GM21367 (cell line): ENCODE measurements around the gene FARP2.
"Not testable (repeated sequence)": the region's sequence is repeated elsewhere in the genome, so short reads cannot be mapped to it uniquely, and the experiment has no call there.

Experiments
- ATAC-seq: cut with Tn5 transposase; IDR thresholded peaks from one replicate; pipeline ENCODE4 v1.9.1; 2021; ENCODE audit not compliant: unreplicated experiment

FARP2 gene

GRCh38 chr2:241500016-241500415 is 143.9 kb downstream of the FARP2 start:
- ATAC-seq = no peak

DNA sequence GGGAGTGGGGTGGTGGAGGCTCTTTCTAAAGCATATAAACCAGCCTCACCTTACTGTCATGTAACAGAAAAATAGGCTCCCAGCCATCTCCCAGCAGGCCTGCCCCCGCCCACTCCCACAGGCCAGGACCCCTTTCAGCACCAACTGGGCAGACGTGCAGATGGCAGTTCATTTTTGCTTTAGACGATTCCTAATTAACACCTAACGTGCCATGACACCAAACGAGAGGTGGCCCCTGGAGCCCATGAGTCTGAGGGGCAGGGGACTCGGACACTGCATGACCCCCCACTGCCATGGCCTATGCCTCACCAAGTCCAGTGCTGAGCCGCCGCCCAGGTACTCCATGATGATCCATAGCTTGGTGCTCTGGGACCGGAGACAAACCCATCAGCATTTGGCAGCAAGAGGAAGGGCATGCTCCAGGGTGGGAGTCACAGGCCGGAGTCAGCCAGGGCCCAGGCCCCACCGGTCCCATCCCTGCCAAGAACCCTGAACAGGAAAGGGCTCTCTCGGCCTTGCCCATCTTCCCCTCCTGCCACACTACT is 144.4 kb downstream of the FARP2 start:
- ATAC-seq = no peak

- no peak for ATAC-seq
These were observed 145.0 kb downstream of the FARP2 start for GRCh38 chr2:241501099-241501541.

- no peak for ATAC-seq
These were observed 145.5 kb downstream of the FARP2 start for GRCh38 chr2:241501551-241501950.

GRCh38 chr2:241502281-241502680 is 146.2 kb downstream of the FARP2 start:
- ATAC-seq = no peak

DNA sequence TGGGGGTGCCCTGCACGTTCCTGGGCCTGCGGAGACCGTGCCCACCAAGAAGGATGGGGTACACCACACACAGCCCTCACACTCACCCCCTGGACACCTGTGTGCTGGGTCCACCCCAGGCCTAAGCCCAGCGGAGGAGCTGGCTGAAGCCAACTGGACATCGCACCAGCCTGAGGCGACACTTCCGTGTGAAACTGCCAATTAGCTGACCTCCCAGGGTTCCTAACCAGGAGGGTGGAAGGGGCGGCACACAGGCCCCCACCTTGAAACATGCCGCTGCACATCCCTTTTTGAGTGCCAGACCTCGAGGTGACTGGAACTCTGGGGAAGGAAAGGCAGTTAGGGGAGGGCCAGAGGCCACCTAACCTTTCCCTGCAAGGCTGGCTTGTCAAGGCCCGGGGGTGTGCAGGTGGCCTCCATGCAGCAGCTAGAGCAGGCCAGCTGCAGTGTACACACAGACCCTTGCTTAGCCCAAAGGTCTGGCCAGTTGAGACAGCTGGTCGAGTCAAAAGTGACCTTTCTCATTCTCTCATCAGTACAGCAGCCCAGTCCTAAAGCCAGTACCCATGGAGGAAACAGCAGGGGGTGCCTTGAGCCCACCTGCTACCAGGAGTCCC is 147.8 kb downstream of the FARP2 start:
- ATAC-seq = no peak

- ATAC-seq = no peak
These were observed 149.1 kb downstream of the FARP2 start for GRCh38 chr2:241505086-241505780.

DNA sequence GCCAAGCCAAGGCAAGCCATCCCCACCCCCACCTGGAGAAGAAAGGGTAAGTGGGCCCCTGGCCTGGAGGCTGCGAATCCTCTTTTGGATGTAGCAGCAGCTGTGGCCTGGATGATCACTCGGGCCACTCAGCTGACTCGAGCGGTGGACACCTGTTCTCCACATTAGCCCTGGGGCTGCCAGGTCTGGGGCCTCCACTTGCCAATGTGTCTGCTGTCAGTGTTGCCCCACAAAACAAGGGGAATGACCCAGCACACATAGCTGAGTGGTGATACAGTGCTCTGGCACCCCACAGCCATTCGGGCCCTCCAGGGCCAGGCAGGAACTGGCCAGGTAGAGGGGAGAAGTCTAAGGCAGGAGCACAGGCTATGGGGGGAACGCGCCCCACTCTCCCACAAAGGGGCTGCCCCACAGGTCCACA is 149.7 kb downstream of the FARP2 start:
- no peak for ATAC-seq

GRCh38 chr2:241506317-241506716 is 150.2 kb downstream of the FARP2 start:
- ATAC-seq = not testable (repeated sequence)

DNA sequence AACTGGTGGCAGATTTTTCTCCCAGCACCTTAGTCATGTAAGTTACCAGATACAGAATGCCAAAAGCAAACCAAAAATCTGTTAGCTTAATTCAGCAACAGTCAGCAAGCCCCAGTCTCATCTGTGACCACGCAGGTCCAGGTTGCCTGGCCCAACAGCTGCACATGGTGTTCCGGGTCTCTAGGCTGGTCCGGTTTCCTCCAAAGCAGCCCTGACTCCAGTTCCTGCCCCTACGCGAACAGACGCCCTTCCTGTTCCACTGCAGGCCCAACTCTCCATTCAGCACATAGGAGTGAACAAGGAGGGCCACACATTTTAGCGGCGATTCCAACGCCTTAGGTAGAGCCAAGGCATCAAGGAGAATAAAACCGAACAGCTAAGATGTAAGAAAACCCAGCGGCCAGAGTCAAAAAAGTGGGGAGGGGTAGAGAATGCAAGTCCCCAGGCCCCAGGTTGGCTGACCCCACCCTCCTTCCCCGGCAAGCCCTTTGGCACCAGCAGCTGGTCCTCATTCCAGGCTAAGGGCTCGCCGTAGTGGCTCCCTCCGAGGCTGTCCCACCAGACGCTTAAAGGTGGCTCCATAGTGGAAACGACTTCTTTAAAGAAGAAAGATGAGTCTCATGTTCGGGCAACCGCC is 150.8 kb downstream of the FARP2 start:
- ATAC-seq = no peak

- ATAC-seq = peak; percentile 15
These were observed 151.6 kb downstream of the FARP2 start for GRCh38 chr2:241507430-241508239.

DNA sequence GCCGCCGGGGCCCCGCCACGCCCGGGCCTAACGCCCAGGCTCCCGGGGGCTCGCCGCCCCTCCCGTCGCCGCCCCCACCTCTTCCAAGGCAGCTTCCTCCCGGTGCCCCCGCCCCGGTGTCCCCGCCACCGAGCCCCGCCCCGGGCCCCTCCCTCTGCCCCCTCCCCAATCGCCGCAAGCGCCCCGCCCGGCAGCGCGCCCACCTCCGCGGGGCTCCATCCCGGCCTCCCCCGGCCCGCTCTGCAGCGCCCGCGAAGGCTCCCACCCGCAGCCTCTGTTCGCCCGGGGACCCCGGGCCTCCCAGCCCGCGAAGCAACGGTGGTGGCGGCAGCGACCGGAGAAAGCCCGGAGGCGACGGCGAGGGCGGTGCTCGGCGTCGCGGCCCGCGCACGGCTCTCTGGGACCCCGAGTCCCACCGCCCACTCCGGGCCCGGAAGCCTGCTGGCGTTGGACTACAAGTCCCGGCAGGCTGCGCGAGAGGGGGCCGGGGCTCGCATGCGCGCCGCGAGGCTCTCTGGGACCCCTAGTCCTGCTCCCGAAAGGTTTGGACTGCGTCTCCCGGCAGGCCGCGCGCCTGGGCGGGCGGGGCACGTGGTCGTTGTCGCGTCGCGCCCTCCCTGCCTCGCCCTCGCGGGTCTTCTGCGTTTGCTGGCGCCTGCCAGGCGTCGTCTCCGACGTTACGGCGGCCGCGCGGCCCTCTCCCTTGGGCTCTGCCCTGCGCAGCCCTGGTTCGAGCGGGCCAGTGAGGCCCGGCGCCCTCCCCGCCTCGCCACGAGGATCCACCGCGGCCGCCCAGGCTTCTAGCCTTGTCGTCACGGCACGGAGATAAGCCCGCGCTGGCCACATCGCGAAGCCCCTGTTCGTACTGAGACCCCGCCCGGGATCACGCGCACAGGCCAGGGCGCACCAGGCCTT is 152.4 kb downstream of the FARP2 start, which contains the start of gene STK25:
Gene STK25, minus strand, starts transcription at position 345 of the 915 bp plus-strand sequence. CDS start 549 bp downstream, outside the sequence.
- ATAC-seq = peak; percentile 89

- ATAC-seq = no peak
These were observed 153.2 kb downstream of the FARP2 start for GRCh38 chr2:241509155-241509784.

- ATAC-seq = no peak
These were observed 155.1 kb downstream of the FARP2 start for GRCh38 chr2:241511091-241511741.

DNA sequence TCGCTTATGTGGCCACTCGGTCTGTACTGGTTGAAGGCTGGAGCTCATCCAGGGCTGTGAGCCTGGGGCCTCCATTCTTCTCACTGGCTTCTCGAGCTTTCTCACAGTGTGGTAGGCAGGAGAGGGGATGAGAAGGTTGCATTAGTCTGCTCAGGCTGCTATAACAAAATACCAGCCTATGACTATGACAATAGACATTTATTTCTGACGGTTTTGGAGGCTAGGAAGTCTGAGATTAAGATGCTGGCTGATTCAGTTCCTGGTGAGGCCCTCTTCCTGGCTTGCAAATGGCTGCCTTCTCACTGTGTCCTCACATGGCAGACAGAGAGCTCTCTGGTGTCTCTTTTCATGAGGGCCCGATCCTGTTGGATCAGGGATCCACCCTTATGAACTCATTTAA is 158.5 kb downstream of the FARP2 start:
- ATAC-seq = no peak

GRCh38 chr2:241514986-241515737 is 159.1 kb downstream of the FARP2 start:
- no peak for ATAC-seq

DNA sequence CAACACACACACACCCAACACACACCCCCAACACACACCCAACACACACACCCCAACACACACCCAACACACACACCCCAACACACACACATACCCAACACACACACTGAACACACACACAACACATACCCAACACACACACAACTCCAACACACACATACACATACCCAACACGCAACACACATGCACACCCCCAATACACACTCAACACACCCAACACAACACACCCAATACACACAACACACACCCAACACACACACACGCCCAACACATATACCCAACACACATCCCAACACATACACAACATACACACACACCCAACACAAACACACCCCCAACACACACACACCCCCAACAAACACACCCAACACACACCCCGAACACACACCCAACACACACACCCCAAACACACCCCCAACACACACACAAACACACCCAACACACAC is 160.5 kb downstream of the FARP2 start:
- no peak for ATAC-seq

GRCh38 chr2:241517297-241517696 is 161.2 kb downstream of the FARP2 start:
- ATAC-seq = no peak
